GM18507 (cell line): ENCODE data around the gene TRIM15.
"Not testable (repeated sequence)": the region's sequence is repeated elsewhere in the genome, so short reads cannot be mapped to it uniquely, and the experiment has no call there.

Experiments
- DNase-seq: peaks from one replicate; pipeline ENCODE4 v3.0.0; 2011; ENCODE audit warnings: low read depth; ENCODE audit not compliant: insufficient read length; ENCODE audit errors: extremely low spot score
- FAIRE-seq: peaks from 2 replicates; lab custom pipeline; 2011; peaks lifted over from hg19 to GRCh38; lab: Jason Lieb, UNC

TRIM15 gene

GRCh38 chr6:30163090-30163917 lies at the start of gene TRIM15:
Gene TRIM15, plus strand, starts transcription at chr6:30163546. Its CDS starts 139 bp downstream, at chr6:30163685.
- DNase-seq, result no peak
- FAIRE-seq, result no peak

- DNase-seq (no peak), FAIRE-seq (no peak)
Measured at GRCh38 chr6:30113841-30114240, 49.5 kb upstream of the TRIM15 start.

- DNase-seq, result no peak
- FAIRE-seq, result no peak
Measured at GRCh38 chr6:30116724-30117123, 46.6 kb upstream of the TRIM15 start.

GRCh38 chr6:30118691-30119090 lies 44.7 kb upstream of the TRIM15 start:
- FAIRE-seq, result not testable (repeated sequence)

GRCh38 chr6:30121446-30122366 lies 41.6 kb upstream of the TRIM15 start:
- DNase-seq (no peak), FAIRE-seq (no peak)

More at GRCh38 chr6:30118691-30119090, 44.7 kb upstream of the TRIM15 start:
- DNase-seq, result not testable (repeated sequence)

- no peak for DNase-seq
- no peak for FAIRE-seq
Measured at GRCh38 chr6:30122515-30122914, 40.8 kb upstream of the TRIM15 start.

GRCh38 chr6:30127238-30128093 lies 35.9 kb upstream of the TRIM15 start:
- FAIRE-seq (no peak), DNase-seq (no peak)

- no peak for FAIRE-seq
- DNase-seq, result no peak
Measured at GRCh38 chr6:30129265-30130178, 33.8 kb upstream of the TRIM15 start.

- FAIRE-seq (no peak), DNase-seq (no peak)
Measured at GRCh38 chr6:30130179-30130679, 33.1 kb upstream of the TRIM15 start.

GRCh38 chr6:30130887-30131862 lies 32.2 kb upstream of the TRIM15 start:
- DNase-seq, result peak; percentile 71
- FAIRE-seq, result peak; percentile 91

GRCh38 chr6:30131947-30132497 lies 31.3 kb upstream of the TRIM15 start:
- FAIRE-seq, result no peak
- no peak for DNase-seq

- FAIRE-seq (no peak), DNase-seq (no peak)
Measured at GRCh38 chr6:30135147-30135546, 28.2 kb upstream of the TRIM15 start.

GRCh38 chr6:30135757-30136156 lies 27.6 kb upstream of the TRIM15 start, which contains the start of gene TRIM40:
Gene TRIM40, plus strand, starts transcription at chr6:30136140. Its CDS starts 897 bp downstream, at chr6:30137037.
- DNase-seq, result no peak
- FAIRE-seq, result no peak

GRCh38 chr6:30136570-30137286 lies 26.6 kb upstream of the TRIM15 start:
- no peak for DNase-seq
- peak; percentile 78 for FAIRE-seq

- DNase-seq, FAIRE-seq: not testable (repeated sequence)
Measured at GRCh38 chr6:30140240-30140639, 23.1 kb upstream of the TRIM15 start.

GRCh38 chr6:30142665-30143064 lies 20.7 kb upstream of the TRIM15 start:
- FAIRE-seq, result no peak

More at GRCh38 chr6:30142665-30143064, 20.7 kb upstream of the TRIM15 start:
- DNase-seq, result no peak
